GM12892 (cell line): ENCODE results near the gene ZFAND2A.

Source experiments
- DNase-seq: peaks from one replicate; pipeline ENCODE4 v3.0.0; 2011; ENCODE audit not compliant: insufficient read length
- FAIRE-seq: peaks from 2 replicates; lab custom pipeline; 2011; peaks lifted over from hg19 to GRCh38; lab: Jason Lieb, UNC
- POLR2A ChIP-seq: IDR thresholded peaks from 2 replicates; pipeline ENCODE4 v1.6.1; 2011; ENCODE audit warnings: low read depth, low read length, control low read depth
- POLR2AphosphoS5 ChIP-seq: IDR thresholded peaks from 2 replicates; pipeline ENCODE4 v1.6.1; 2011; ENCODE audit warnings: low read depth, low read length, control low read depth
- TAF1 ChIP-seq: IDR thresholded peaks from 2 replicates; pipeline ENCODE4 v1.6.1; 2011; ENCODE audit warnings: low read depth, mild to moderate bottlenecking, control low read depth, low read length, borderline replicate concordance

Gene ZFAND2A

GRCh38 chr7:1105189-1105588 is 54.8 kb downstream of the ZFAND2A start:
- peak; percentile 80 for FAIRE-seq
- TF ChIP-seq POLR2A (no peak; the same call in 1 of the 2 replicates), TAF1 (no peak), POLR2AphosphoS5 (no peak)
- DNase-seq, result peak; percentile 56

DNA sequence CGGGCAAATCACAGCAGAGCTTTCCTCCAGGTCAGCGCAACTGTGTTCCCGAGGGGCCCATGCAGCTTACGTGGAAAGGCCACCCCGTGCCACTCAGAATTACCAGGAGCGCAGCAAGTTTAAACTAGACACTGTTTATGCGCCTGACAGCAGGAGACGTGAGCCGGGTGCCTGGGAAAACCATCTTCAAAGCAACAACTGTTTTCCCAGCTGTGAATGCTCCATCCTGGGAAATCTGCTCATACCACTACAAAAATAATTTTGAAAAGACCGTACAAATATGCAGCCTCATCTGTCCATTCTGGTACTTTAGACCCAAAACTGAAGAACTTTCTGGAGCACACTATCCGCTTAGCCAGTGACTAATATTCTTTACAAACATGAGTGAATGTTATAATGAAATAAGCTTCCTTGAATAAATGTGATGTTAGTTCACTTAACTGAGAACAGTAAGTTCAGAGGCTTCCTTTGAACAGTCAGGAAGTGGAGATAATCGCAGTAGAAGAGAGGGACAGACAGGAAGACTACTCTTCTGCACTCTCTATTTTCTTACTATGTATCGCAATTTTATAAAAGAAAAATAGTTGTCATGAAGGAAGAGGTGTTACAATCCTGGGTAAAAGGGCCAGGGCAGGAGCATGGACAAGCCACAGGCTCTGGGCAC is 55.3 kb downstream of the ZFAND2A start:
- no peak for TF ChIP-seq TAF1
- TF ChIP-seq POLR2A, result no peak
- no peak for TF ChIP-seq POLR2AphosphoS5
- no peak for DNase-seq
- FAIRE-seq, result no peak

DNA sequence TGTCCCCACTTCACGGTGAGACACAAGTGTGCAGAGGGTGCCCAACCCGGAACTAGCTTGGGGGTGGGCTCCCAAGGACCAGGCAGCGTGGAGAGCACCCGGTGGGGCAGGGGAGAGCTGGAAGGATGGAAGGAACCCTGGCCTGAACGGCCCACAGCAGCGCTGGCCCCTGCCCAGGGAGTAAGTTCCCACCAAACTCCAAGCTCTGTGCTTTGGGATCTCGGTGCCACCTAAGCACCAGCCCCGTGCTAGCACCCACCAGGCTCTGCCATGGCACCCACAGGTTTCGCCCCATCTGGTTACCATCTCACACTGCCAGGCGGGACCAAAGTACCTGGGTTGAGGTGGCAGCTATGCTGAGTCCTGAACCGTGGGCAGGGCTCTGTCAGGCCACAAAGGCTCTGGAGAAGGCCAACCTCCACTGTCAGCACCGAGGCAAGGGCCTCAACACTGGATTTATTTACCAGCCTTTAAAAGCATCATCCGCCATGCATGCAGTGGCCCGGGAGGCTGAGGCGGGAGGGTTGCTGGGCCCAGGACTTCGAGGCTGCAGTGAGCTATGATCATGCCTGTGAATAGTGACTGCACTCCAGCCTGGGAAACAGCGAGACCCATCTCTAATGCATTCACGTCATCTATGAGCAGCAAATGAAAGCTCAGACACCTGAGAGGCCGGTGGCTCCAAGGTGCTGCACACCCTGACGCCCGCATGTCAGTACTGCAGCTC is 56.0 kb downstream of the ZFAND2A start:
- TF ChIP-seq POLR2A, result no peak
- no peak for TF ChIP-seq POLR2AphosphoS5
- TF ChIP-seq TAF1, result no peak
- no peak for DNase-seq
- FAIRE-seq, result peak; percentile 60

- FAIRE-seq (peak; percentile 94), DNase-seq (peak; percentile 55)
- TF ChIP-seq POLR2A (peak; percentile 40; the same call in 1 of the 2 replicates), TAF1 (no peak)
Measured at GRCh38 chr7:1103009-1103788, 56.8 kb downstream of the ZFAND2A start.
